OCI-LY7 (cell line): ENCODE results near the gene SIX1.

Source experiments
- CTCF ChIP-seq: fragments of 200-600 bp; sonication (generic); conservative IDR thresholded peaks from 2 replicates; pipeline ENCODE4 v1.5.1; 2014; ENCODE audit warnings: mild to moderate bottlenecking, antibody characterized with exemption, low read length, moderate library complexity, mixed read lengths
- EZH2phosphoT487 ChIP-seq: fragments of 200-600 bp; sonication (generic); IDR thresholded peaks from 2 replicates; pipeline ENCODE4 v1.6.1; 2018; ENCODE audit warnings: low read depth, borderline replicate concordance, mild to moderate bottlenecking, mixed run types, antibody characterized with exemption, low read length, moderate library complexity, mixed read lengths

- TF ChIP-seq CTCF (no peak), EZH2phosphoT487 (no peak)
These were observed 12.3 kb downstream of the SIX1 start for GRCh38 chr14:60636879-60637478.
